Suprapubic skin (tissue), 4 donors: ENCODE measurements around the gene FAM131C. TPM values are rescaled to one million over a fixed set of nuclear protein-coding genes. Genes with fewer than 3 reads are reported as not detected.
"Not testable (repeated sequence)": the region's sequence is repeated elsewhere in the genome, so short reads cannot be mapped to it uniquely, and the experiment has no call there.

Experiments used
- DNase-seq, 2 donors: peaks; one replicate each; pipeline ENCODE4 v3.0.0-alpha.2; 2019; ENCODE audit warnings: low spot score in 2 of 2
- H3K27ac ChIP-seq: fragments of 200-600 bp; sonication (generic); one replicate; pipeline ENCODE4 v1.5.1; 2019
- H3K27me3 ChIP-seq: fragments of 200-600 bp; sonication (generic); one replicate; pipeline ENCODE4 v1.5.1; 2019
- H3K36me3 ChIP-seq: fragments of 200-600 bp; sonication (generic); one replicate; pipeline ENCODE4 v1.5.1; 2019
- H3K4me1 ChIP-seq: fragments of 200-600 bp; sonication (generic); one replicate; pipeline ENCODE4 v1.5.1; 2019
- H3K4me3 ChIP-seq: fragments of 200-600 bp; sonication (generic); one replicate; pipeline ENCODE4 v1.5.1; 2019; ENCODE audit warnings: mild to moderate bottlenecking
- H3K9me3 ChIP-seq: fragments of 200-600 bp; sonication (generic); one replicate; pipeline ENCODE4 v1.5.1; 2019
- EP300 ChIP-seq: sonication (generic); formaldehyde crosslinking; IDR thresholded peaks from one replicate; pipeline ENCODE4 v1.6.1; 2017; ENCODE audit warnings: antibody characterized with exemption
- POLR2A ChIP-seq, 2 donors: fragments of 450-650 bp; IDR thresholded peaks; one replicate each; pipeline ENCODE4 v1.6.1; 2017; ENCODE audit warnings: antibody characterized with exemption in 2 of 2, mild to moderate bottlenecking in 2 of 2, moderate library complexity in 2 of 2
- POLR2AphosphoS5 ChIP-seq, 3 donors: sonication (generic); formaldehyde crosslinking; IDR thresholded peaks; one replicate each; pipeline ENCODE4 v1.6.1; 2017; ENCODE audit warnings: antibody characterized with exemption in 3 of 3
- WGBS: methylation state at CpG from one replicate; pipeline ENCODE4 v1.1.5; 2018; 5-methylcytosine and 5-hydroxymethylcytosine counted together
- total RNA-seq, 4 donors: library from RNA; depleted of rRNA; stranded (reverse); fragments of >200 nt; gene quantifications; one replicate each; pipeline ENCODE4 v1.1.0, GENCODE V29; 2016
- TF ChIP-seq, protein P1 (sequence below), 2 donors: fragments of 200-600 bp in 1 of 2; fragments of 450-650 bp in 1 of 2; sonication (generic) in 1 of 2; IDR thresholded peaks; one replicate each; pipeline ENCODE4 v1.5.1; 2016 to 2019; ENCODE audit warnings: antibody characterized with exemption in 2 of 2, mild to moderate bottlenecking in 1 of 2, moderate library complexity in 1 of 2

The FAM131C gene
- total RNA-seq, 4 donors from 2014 or later, result 0.72 to 1.6 (median 1.2) TPM; not detected in 1

GRCh38 chr1:16022393-16022792, 51.1 kb downstream of the FAM131C start:
- WGBS, result 81% methylated on average over 11 of the region's 11 CpGs
- no peak overlapping the region for H3K4me3 ChIP-seq
- H3K36me3 ChIP-seq, result no peaks in the 10 kb centered on the region
- H3K27ac ChIP-seq, result no peak overlapping the region
- TF ChIP-seq POLR2A (IDR thresholded peaks at IDR 0.05) (no peak), EP300 (no peak), POLR2AphosphoS5 (IDR thresholded peaks at IDR 0.05) (no peak)
- TF ChIP-seq, protein P1, sequence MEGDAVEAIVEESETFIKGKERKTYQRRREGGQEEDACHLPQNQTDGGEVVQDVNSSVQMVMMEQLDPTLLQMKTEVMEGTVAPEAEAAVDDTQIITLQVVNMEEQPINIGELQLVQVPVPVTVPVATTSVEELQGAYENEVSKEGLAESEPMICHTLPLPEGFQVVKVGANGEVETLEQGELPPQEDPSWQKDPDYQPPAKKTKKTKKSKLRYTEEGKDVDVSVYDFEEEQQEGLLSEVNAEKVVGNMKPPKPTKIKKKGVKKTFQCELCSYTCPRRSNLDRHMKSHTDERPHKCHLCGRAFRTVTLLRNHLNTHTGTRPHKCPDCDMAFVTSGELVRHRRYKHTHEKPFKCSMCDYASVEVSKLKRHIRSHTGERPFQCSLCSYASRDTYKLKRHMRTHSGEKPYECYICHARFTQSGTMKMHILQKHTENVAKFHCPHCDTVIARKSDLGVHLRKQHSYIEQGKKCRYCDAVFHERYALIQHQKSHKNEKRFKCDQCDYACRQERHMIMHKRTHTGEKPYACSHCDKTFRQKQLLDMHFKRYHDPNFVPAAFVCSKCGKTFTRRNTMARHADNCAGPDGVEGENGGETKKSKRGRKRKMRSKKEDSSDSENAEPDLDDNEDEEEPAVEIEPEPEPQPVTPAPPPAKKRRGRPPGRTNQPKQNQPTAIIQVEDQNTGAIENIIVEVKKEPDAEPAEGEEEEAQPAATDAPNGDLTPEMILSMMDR (IDR thresholded peaks at IDR 0.05), result no peak
- H3K27me3 ChIP-seq, result no peaks in the 10 kb centered on the region
- H3K4me1 ChIP-seq, result peaks cover 28% of the 10 kb centered on the region
- DNase-seq, result no peak
- H3K9me3 ChIP-seq, result no peaks in the 10 kb centered on the region

- H3K4me1 ChIP-seq, result peaks cover 28% of the 10 kb centered on the region
- H3K27ac ChIP-seq, result no peak within 1 kb of the TSS
- no peaks in the 10 kb centered on the region for H3K27me3 ChIP-seq
- no peak within 1 kb of the TSS for H3K4me3 ChIP-seq
- 58% methylated on average over 6 of the region's 6 CpGs for WGBS
- no peaks in the 10 kb centered on the region for H3K9me3 ChIP-seq
- no peak for TF ChIP-seq POLR2A (IDR thresholded peaks at IDR 0.05)
- TF ChIP-seq EP300, result no peak
- TF ChIP-seq, protein P1 (IDR thresholded peaks at IDR 0.05), result no peak
- no peak for TF ChIP-seq POLR2AphosphoS5 (IDR thresholded peaks at IDR 0.05)
- H3K36me3 ChIP-seq, result no peaks in the 10 kb centered on the region
- DNase-seq, result no peak
Measured at GRCh38 chr1:16021681-16022080, 51.8 kb downstream of the FAM131C start, which contains the start of gene CLCNKA. Gene CLCNKA (plus strand): TSS chr1:16022036. CDS start chr1:16022620, 584 bp downstream.

- not testable (repeated sequence) for H3K4me3 ChIP-seq, H3K27ac ChIP-seq, H3K36me3 ChIP-seq, H3K9me3 ChIP-seq, DNase-seq, H3K27me3 ChIP-seq
- peaks cover 27% of the 10 kb centered on the region for H3K4me1 ChIP-seq
- WGBS, result 100% methylated on average over 5 of the region's 9 CpGs
Measured at GRCh38 chr1:16020878-16021277, 52.6 kb downstream of the FAM131C start.

DNA sequence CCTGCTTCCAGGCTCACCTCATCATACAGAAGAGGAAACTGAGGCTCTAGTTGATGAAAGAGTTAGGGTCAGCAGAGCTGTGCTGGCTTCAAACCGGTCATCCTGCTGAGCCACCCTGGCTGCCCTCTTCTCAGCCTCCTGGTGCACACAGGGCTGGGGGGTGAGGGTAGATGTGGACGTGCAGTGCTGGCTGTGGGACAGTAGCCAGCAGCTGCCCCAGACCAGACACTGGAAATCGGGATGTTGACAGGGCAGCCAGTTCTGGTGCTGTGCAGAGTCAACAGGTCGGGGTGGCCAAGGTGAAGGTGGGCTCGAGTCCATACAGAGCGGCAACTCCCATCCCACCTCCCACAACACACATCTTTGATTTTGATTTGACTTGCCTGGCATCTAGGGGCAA, 53.1 kb downstream of the FAM131C start:
- no peak overlapping the region for H3K4me3 ChIP-seq
- 83% methylated on average over 1 of the region's 6 CpGs for WGBS
- peaks cover 27% of the 10 kb centered on the region for H3K4me1 ChIP-seq
- TF ChIP-seq, protein P1 (IDR thresholded peaks at IDR 0.05), result no peak
- no peak for TF ChIP-seq POLR2AphosphoS5 (IDR thresholded peaks at IDR 0.05)
- TF ChIP-seq EP300, result no peak
- no peak for TF ChIP-seq POLR2A (IDR thresholded peaks at IDR 0.05)
- no peaks in the 10 kb centered on the region for H3K36me3 ChIP-seq
- no peak overlapping the region for H3K27ac ChIP-seq
- no peak for DNase-seq
- H3K27me3 ChIP-seq, result no peaks in the 10 kb centered on the region
- no peaks in the 10 kb centered on the region for H3K9me3 ChIP-seq

DNA sequence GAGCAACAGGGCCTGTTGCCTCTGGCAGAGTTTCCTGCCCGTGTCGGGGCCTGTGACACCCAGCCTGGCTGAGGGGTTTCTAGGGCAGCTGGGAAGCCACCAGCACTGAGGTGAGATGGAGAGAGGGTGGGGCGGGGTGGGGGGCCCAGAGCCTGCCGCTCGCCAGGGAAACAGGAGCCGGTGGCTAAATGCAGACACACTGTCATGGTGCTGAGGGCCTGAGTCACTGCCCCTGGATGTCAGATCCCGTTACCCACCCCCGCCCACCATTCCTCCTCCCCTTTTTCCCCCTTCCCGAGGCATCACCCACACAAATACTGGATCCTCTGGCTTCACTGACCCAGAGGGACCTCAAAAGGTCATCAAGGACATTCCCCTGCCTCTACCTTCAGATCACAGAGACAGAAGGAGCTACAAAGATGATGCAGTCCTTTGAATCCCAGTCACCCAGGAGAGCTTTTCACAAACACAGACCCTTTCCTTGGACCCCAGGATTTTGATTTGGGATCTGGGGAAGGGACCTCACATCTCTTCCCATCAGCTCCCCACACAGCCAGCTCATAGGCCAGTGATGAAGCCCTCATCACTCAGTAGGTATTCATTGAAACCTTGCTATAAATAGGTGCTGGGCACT, 53.7 kb downstream of the FAM131C start:
- H3K9me3 ChIP-seq, result no peaks in the 10 kb centered on the region
- WGBS, result 65% methylated on average over 9 of the region's 9 CpGs
- no peak overlapping the region for H3K27ac ChIP-seq
- no peaks in the 10 kb centered on the region for H3K27me3 ChIP-seq
- no peaks in the 10 kb centered on the region for H3K36me3 ChIP-seq
- TF ChIP-seq POLR2AphosphoS5 (IDR thresholded peaks at IDR 0.05) (no peak), POLR2A (IDR thresholded peaks at IDR 0.05) (no peak), EP300 (no peak)
- TF ChIP-seq, protein P1 (IDR thresholded peaks at IDR 0.05), result no peak
- peaks cover 27% of the 10 kb centered on the region for H3K4me1 ChIP-seq
- no peak for DNase-seq
- no peak overlapping the region for H3K4me3 ChIP-seq
